ENCODE measurements around the gene MAP3K20.
"Not testable (repeated sequence)": the region's sequence is repeated elsewhere in the genome, so short reads cannot be mapped to it uniquely, and the experiment has no call there.

GRCh38 chr2:173301549-173301948, 225.9 kb downstream of the MAP3K20 start:
- not testable (repeated sequence) for TF ChIP-seq POLR2AphosphoS5 (IDR thresholded peaks at IDR 0.05; ENCODE audit: low read depth); CTCF (conservative IDR thresholded peaks at IDR 0.05; ENCODE audit: low read depth in 2 of 2); REST (IDR thresholded peaks at IDR 0.05; ENCODE audit: unreplicated experiment); EZH2 (IDR thresholded peaks at IDR 0.05; ENCODE audit: low read depth, unreplicated experiment); EZH2phosphoT487 (IDR thresholded peaks at IDR 0.05; ENCODE audit: unreplicated experiment); NANOG (IDR thresholded peaks at IDR 0.05; ENCODE audit: borderline replicate concordance)
